Loucy (cell line): Measurements from ENCODE around the gene NRCAM.

ENCODE experiments used
- CTCF ChIP-seq: fragments of 200-600 bp; sonication (generic); conservative IDR thresholded peaks from 2 replicates; pipeline ENCODE4 v1.5.1; 2014; ENCODE audit warnings: mild to moderate bottlenecking, antibody characterized with exemption, low read length
- EZH2phosphoT487 ChIP-seq: fragments of 200-600 bp; IDR thresholded peaks from 2 replicates; pipeline ENCODE4 v1.6.1; 2018; ENCODE audit warnings: antibody characterized with exemption, mild to moderate bottlenecking, moderate library complexity, borderline replicate concordance

DNA sequence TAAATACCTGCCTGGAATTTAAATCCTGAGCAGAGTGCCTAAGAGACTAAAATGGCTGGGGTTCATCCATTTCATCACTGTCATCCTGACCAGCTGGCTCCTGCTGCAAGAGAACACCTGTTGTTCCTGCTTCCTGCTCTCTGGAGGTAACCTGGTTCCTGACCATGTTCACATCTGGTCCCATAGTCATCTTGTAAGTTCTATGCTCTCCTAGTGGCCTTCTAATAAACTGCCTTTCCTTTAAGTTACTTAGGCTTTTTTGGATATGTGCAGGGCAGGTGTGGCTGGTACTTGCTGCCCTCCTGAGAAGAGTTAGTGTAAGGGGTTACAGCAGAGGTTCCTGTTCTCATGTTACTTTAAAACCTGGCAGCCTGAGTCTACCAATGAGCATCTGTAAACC lies 80.0 kb downstream of the NRCAM start:
- no peak for TF ChIP-seq CTCF
- no peak for TF ChIP-seq EZH2phosphoT487
